ENCODE measurements around the gene DEPDC5.

DNA sequence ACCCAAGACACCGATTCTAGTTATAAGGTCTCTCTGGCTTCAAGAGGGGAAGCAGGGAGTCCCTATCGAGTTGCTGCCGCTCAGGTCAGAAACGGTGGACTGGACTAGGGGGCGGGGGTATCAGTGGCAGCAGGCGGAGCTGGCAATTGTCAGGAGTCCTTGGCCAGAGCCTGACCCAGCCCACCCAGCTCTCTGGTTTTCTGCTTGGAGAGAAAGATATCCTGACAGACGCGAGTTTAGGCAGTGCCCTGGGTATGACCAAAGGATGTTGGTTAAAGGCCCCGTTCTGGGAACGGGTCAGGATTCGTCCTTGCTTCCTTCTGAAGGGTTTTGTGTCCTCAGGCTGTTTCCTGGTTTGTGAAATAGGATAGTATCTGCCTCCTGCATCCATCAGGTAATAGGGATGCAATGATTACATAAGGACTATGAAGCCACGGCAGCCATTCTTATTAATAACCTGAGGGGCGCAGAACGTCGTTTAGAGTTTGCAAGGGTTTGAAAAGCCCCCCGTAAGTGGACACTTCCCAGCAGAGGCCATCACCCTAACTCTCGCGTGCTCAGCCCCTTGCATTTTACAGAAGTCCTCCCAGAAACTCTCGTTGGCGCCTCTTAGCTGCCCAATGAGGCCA lies 700 bp upstream of the DEPDC5 start:
- TF ChIP-seq CTCF (IDR thresholded peaks at IDR 0.05) (no peak), POLR2A (IDR thresholded peaks at IDR 0.05) (no peak)

Data from Peyer's patch (tissue), 4 donors.